H1 (cell line): ENCODE measurements around the gene PAOX. TPM values are rescaled to one million over a fixed set of nuclear protein-coding genes. Genes with fewer than 3 reads are reported as not detected.

ENCODE experiments used
- CTCF ChIA-PET: fragments of 300-600 bp; sonication (Branson Sonifier 250); formaldehyde crosslinking; loops from one replicate; lab custom pipeline; 2021; ENCODE audit not compliant: partially characterized antibody; lab: Charles Lee
- POLR2A ChIA-PET: fragments of 300-600 bp; sonication (Branson Sonifier 250); formaldehyde crosslinking; loops from one replicate; lab custom pipeline; 2021; ENCODE audit warnings: inconsistent platforms; ENCODE audit not compliant: partially characterized antibody; lab: Charles Lee
- DNase-seq, 2 experiments: peaks; one replicate each; pipeline versions ENCODE4 v3.0.0 to v3.0.0-alpha.2; 2010 to 2022; ENCODE audit warnings: low spot score in 2 of 2, low read depth in 1 of 2, mixed read lengths in 1 of 2
- FAIRE-seq: peaks from 2 replicates; lab custom pipeline; 2011; peaks lifted over from hg19 to GRCh38; lab: Jason Lieb, UNC
- H2AFZ ChIP-seq: 2 replicates; pipeline ENCODE4 v1.8.1; 2012; ENCODE audit warnings: low read length, inconsistent platforms
- H2AK5ac ChIP-seq: 2 replicates; pipeline ENCODE4 v1.6.1; 2013; ENCODE audit warnings: low read depth, low read length
- H2BK120ac ChIP-seq: replicated peaks from 2 replicates; pipeline ENCODE3; 2013; ENCODE audit warnings: low read depth, low read length, inconsistent platforms
- H2BK12ac ChIP-seq: 2 replicates; pipeline ENCODE4 v1.6.1; 2013; ENCODE audit warnings: low read depth, low read length
- H2BK15ac ChIP-seq: 2 replicates; pipeline ENCODE4 v1.6.1; 2013; ENCODE audit warnings: low read length
- H2BK20ac ChIP-seq: 2 replicates; pipeline ENCODE4 v1.6.1; 2013; ENCODE audit warnings: low read length
- H2BK5ac ChIP-seq: 2 replicates; pipeline ENCODE4 v1.6.1; 2013; ENCODE audit warnings: low read depth, low read length
- H3K14ac ChIP-seq: 2 replicates; pipeline ENCODE4 v1.6.1; 2013; ENCODE audit warnings: inconsistent platforms; ENCODE audit not compliant: insufficient read length
- H3K18ac ChIP-seq: 2 replicates; pipeline ENCODE4 v1.6.1; 2013; ENCODE audit warnings: low read length; ENCODE audit errors: extremely low read depth
- H3K23ac ChIP-seq: 2 replicates; pipeline ENCODE4 v1.6.1; 2013; ENCODE audit warnings: inconsistent platforms; ENCODE audit not compliant: insufficient read length
- H3K23me2 ChIP-seq: 2 replicates; pipeline ENCODE4 v1.6.1; 2013; ENCODE audit warnings: low read depth, low read length
- H3K27ac ChIP-seq: 2 replicates; pipeline ENCODE4 v1.6.1; 2011; ENCODE audit warnings: low read depth, low read length, inconsistent platforms
- H3K27me3 ChIP-seq, 4 experiments: replicated peaks in 1 of 4; 1 replicate in 1 of 4; 2 replicates in 3 of 4; pipeline versions ENCODE4 v1.6.1 to v1.8.1; 2011 to 2013; ENCODE audit warnings: low read length in 3 of 4, mild to moderate bottlenecking in 3 of 4, inconsistent platforms in 2 of 4, mixed read lengths in 2 of 4, moderate library complexity in 1 of 4; ENCODE audit not compliant: control insufficient read depth in 3 of 4, insufficient read depth in 3 of 4; ENCODE audit errors: extremely low read depth in 1 of 4
- H3K36me3 ChIP-seq, 4 experiments: 2 replicates each; pipeline versions ENCODE4 v1.6.1 to v1.8.1; 2011 to 2013; ENCODE audit warnings: mild to moderate bottlenecking in 4 of 4, low read length in 3 of 4, moderate library complexity in 2 of 4, control low read depth in 1 of 4, inconsistent platforms in 1 of 4; ENCODE audit not compliant: insufficient read depth in 4 of 4, control insufficient read depth in 2 of 4
- H3K4ac ChIP-seq: replicated peaks from 2 replicates; pipeline ENCODE3; 2013; ENCODE audit warnings: low read length, low read depth, mixed read lengths, inconsistent platforms; ENCODE audit not compliant: insufficient read length
- H3K4me1 ChIP-seq, 4 experiments: replicated peaks in 1 of 4; 1 replicate in 1 of 4; 2 replicates in 3 of 4; pipeline versions ENCODE4 v1.6.1 to v1.8.1; 2011 to 2013; ENCODE audit warnings: low read length in 3 of 4, inconsistent platforms in 2 of 4, mixed read lengths in 1 of 4; ENCODE audit not compliant: insufficient read depth in 4 of 4, control insufficient read depth in 3 of 4
- H3K4me2 ChIP-seq, 2 experiments: 2 replicates each; pipeline versions ENCODE4 v1.6.1 to v1.8.1; 2011 to 2013; ENCODE audit warnings: low read depth in 2 of 2, low read length in 2 of 2, control low read depth in 1 of 2, inconsistent platforms in 1 of 2, mild to moderate bottlenecking in 1 of 2; ENCODE audit not compliant: insufficient read depth in 1 of 2
- H3K4me3 ChIP-seq, 4 experiments: fragments of 200-600, 300-600 bp in 1 of 4; sonication (generic), shearing (Covaris generic), sonication (Bioruptor Twin) in 1 of 4; 2 replicates each; pipeline versions ENCODE4 v1.5.1 to v1.8.1; 2011 to 2016; ENCODE audit warnings: low read length in 4 of 4, low read depth in 3 of 4, control low read depth in 2 of 4, inconsistent platforms in 2 of 4, mild to moderate bottlenecking in 2 of 4, mixed read lengths in 1 of 4, moderate library complexity in 1 of 4; ENCODE audit not compliant: insufficient read depth in 2 of 4; ENCODE audit errors: extremely low read depth in 1 of 4
- H3K56ac ChIP-seq: replicated peaks from 2 replicates; pipeline ENCODE3; 2013; ENCODE audit warnings: low read depth, mild to moderate bottlenecking, mixed read lengths, low read length, inconsistent platforms; ENCODE audit not compliant: insufficient read length
- H3K79me1 ChIP-seq: 2 replicates; pipeline ENCODE4 v1.6.1; 2013; ENCODE audit warnings: low read depth, low read length, control low read depth
- H3K79me2 ChIP-seq, 2 experiments: 2 replicates each; pipeline versions ENCODE4 v1.6.1 to v1.8.1; 2012 to 2013; ENCODE audit warnings: low read length in 2 of 2, mild to moderate bottlenecking in 2 of 2, inconsistent platforms in 1 of 2; ENCODE audit not compliant: insufficient read depth in 2 of 2, control insufficient read depth in 1 of 2
- H3K9ac ChIP-seq, 4 experiments: replicated peaks in 1 of 4; 1 replicate in 1 of 4; 2 replicates in 3 of 4; pipeline versions ENCODE4 v1.6.1 to v1.8.1; 2011 to 2013; ENCODE audit warnings: low read depth in 3 of 4, low read length in 3 of 4, control low read depth in 2 of 4, mild to moderate bottlenecking in 2 of 4, moderate library complexity in 2 of 4, inconsistent platforms in 1 of 4; ENCODE audit errors: extremely low read depth in 1 of 4
- H3K9me3 ChIP-seq, 2 experiments: 2 replicates each; pipeline versions ENCODE4 v1.6.1 to v1.8.1; 2012 to 2013; ENCODE audit warnings: mild to moderate bottlenecking in 2 of 2, moderate library complexity in 2 of 2, control low read depth in 1 of 2, inconsistent platforms in 1 of 2, low read depth in 1 of 2, low read length in 1 of 2, mixed read lengths in 1 of 2; ENCODE audit not compliant: insufficient read depth in 2 of 2
- H4K20me1 ChIP-seq, 2 experiments: replicated peaks in 1 of 2; 2 replicates each; pipeline versions ENCODE3 to v1.8.1; 2011 to 2013; ENCODE audit warnings: inconsistent platforms in 2 of 2, low read length in 2 of 2, mild to moderate bottlenecking in 1 of 2; ENCODE audit not compliant: insufficient read depth in 2 of 2, control insufficient read depth in 1 of 2
- H4K5ac ChIP-seq: 2 replicates; pipeline ENCODE4 v1.6.1; 2013; ENCODE audit warnings: low read length, low read depth, mixed read lengths, inconsistent platforms; ENCODE audit not compliant: insufficient read length
- H4K8ac ChIP-seq: 2 replicates; pipeline ENCODE4 v1.8.0; 2013; ENCODE audit warnings: mild to moderate bottlenecking, moderate library complexity, low read length, inconsistent platforms; ENCODE audit not compliant: insufficient read depth; ENCODE audit errors: extremely low read depth
- H4K91ac ChIP-seq: replicated peaks from 2 replicates; pipeline ENCODE3; 2013; ENCODE audit warnings: low read length, mixed read lengths, inconsistent platforms; ENCODE audit not compliant: insufficient read length
- FOSL1 ChIP-seq: IDR thresholded peaks from 2 replicates; pipeline ENCODE4 v1.6.1; 2011; ENCODE audit warnings: mild to moderate bottlenecking, low read depth, low read length, moderate library complexity; ENCODE audit not compliant: insufficient read depth
- HDAC2 ChIP-seq, 2 experiments: fragments of 300-600 bp in 1 of 2; sonication (generic) in 1 of 2; IDR thresholded peaks; 2 replicates each; pipeline ENCODE4 v1.6.1; 2011 to 2012; ENCODE audit warnings: low read depth in 2 of 2, low read length in 2 of 2, mild to moderate bottlenecking in 2 of 2, moderate library complexity in 2 of 2, borderline replicate concordance in 1 of 2, inconsistent platforms in 1 of 2
- RFX5 ChIP-seq: IDR thresholded peaks from 2 replicates; pipeline ENCODE4 v1.6.1; 2011; ENCODE audit warnings: low read depth, low read length, improper control_type of control experiment, borderline replicate concordance
- WGBS, 2 experiments: shearing (Covaris generic) in 1 of 2; methylation state at CpG; one replicate each; pipeline versions ENCODE4 v1.1.6 to v1.1.7; 2013 to 2015; ENCODE audit warnings: low lambda C conversion rate in 2 of 2, mixed read lengths in 2 of 2, inconsistent platforms in 1 of 2, low coverage in 1 of 2, missing lambda C conversion rate in 1 of 2; ENCODE audit not compliant: insufficient replicate concordance in 2 of 2, insufficient coverage in 1 of 2, insufficient read length in 1 of 2; ENCODE audit errors: extremely low coverage in 1 of 2, missing lambda C conversion rate in 1 of 2; 5-methylcytosine and 5-hydroxymethylcytosine counted together
- polyA plus RNA-seq, 7 experiments: library from polyadenylated mRNA; depleted of rRNA in 3 of 7; stranded (reverse) in 5 of 7; unstranded in 2 of 7; fragments of >200 nt in 5 of 7; fragments of 200-250 nt in 2 of 7; gene quantifications; 1 replicate in 5 of 7; 2 replicates in 1 of 7; 4 replicates in 1 of 7; pipeline versions ENCODE4 v1.2.1 to v1.2.3, GENCODE V29; 2011 to 2013; ENCODE audit warnings: missing spikeins in 2 of 7, mixed read lengths in 2 of 7
- total RNA-seq: library from RNA; stranded (reverse); fragmentation: NEBNext Ultra II Directional; extraction: Animal tissue kit (Norgen Biotek cat#: 25700); gene quantifications from 2 replicates; pipeline ENCODE4 v1.2.1, GENCODE V29; 2021

PAOX gene
- total and polyA plus RNA-seq, 2 of the 8 experiments (the other 6 are each of a cell fraction or from before 2014, with no cell fraction given), result 3.7 to 4.3 TPM

GRCh38 chr10:133338080-133339071 lies 40.7 kb upstream of the PAOX start:
- H2BK120ac ChIP-seq, result no peak overlapping the region
- no peak overlapping the region; a peak in 1 of 8 replicates for H3K4me3 ChIP-seq
- POLR2A ChIA-PET, result no interaction called here
- no peak overlapping the region for H2AFZ ChIP-seq
- peaks cover 32% of the 10 kb centered on the region; the same call in 1 of the 2 replicates for H3K23me2 ChIP-seq
- no peak overlapping the region for H3K23ac ChIP-seq
- FAIRE-seq, result no peak
- no peak overlapping the region for H3K27ac ChIP-seq
- DNase-seq, result no peak
- H2BK12ac ChIP-seq, result 0 out of 2 replicates have a peak overlapping the region, but pooled peaks have one; percentile 20
- WGBS, 2 experiments, result 83 to 100% methylated on average over 1 to 10 of the region's 10 CpGs
- H4K91ac ChIP-seq, result no peak overlapping the region
- H2BK20ac ChIP-seq, result 0 out of 2 replicates have a peak overlapping the region, but pooled peaks have one; percentile 21
- H3K79me1 ChIP-seq, result no peaks in the 10 kb centered on the region
- CTCF ChIA-PET, result no interaction called here
- H3K18ac ChIP-seq, result no peak overlapping the region
- no peaks in the 10 kb centered on the region for H3K79me2 ChIP-seq
- H3K4me1 ChIP-seq, result peaks cover 0 to 18% (median 7%) of the 10 kb centered on the region in 4 experiments; a peak in 6 of 7 replicates
- H4K20me1 ChIP-seq, result peaks cover 0 to 20% of the 10 kb centered on the region in 2 experiments
- no peak overlapping the region for H3K4me2 ChIP-seq
- H4K8ac ChIP-seq, result no peak overlapping the region; the same call in 1 of the 2 replicates
- peaks cover 25 to 48% (median 43%) of the 10 kb centered on the region in 4 experiments for H3K27me3 ChIP-seq
- no peak overlapping the region for H3K14ac ChIP-seq
- H2BK15ac ChIP-seq, result no peak overlapping the region; the same call in 1 of the 2 replicates
- peak overlapping the region; percentile 86 for H3K56ac ChIP-seq
- peaks cover 0 to 7% of the 10 kb centered on the region in 2 experiments; a peak in 1 of 4 replicates for H3K9me3 ChIP-seq
- no peaks in the 10 kb centered on the region; a peak in 1 of 8 replicates for H3K36me3 ChIP-seq
- H3K9ac ChIP-seq, result no peak overlapping the region
- H4K5ac ChIP-seq, result no peak overlapping the region
- H2AK5ac ChIP-seq, result no peak overlapping the region
- H3K4ac ChIP-seq, result no peak overlapping the region
- no peak overlapping the region for H2BK5ac ChIP-seq
- TF ChIP-seq RFX5 (no peak), HDAC2 (IDR thresholded peaks at IDR 0.05; ENCODE audit: borderline replicate concordance in 1 of 2, low read depth in 2 of 2, low read length in 2 of 2) (no peak), FOSL1 (no peak)
